ENCODE data around the gene ACTG1. TPM values are rescaled to one million over a fixed set of nuclear protein-coding genes. Genes with fewer than 3 reads are reported as not detected.
"Not testable (repeated sequence)": the region's sequence is repeated elsewhere in the genome, so short reads cannot be mapped to it uniquely, and the experiment has no call there.

ACTG1 gene
- total RNA-seq, 2 donors from 2014 or later, result 4,489 to 4,790 TPM

GRCh38 chr17:81532490-81533287 lies 20.1 kb upstream of the ACTG1 start:
- no peak overlapping the region for H3K9ac ChIP-seq (ENCODE audit: low read depth in 2 of 2, low read length in 2 of 2)
- peaks cover 38% of the 10 kb centered on the region for H3K27me3 ChIP-seq
- H3K4me1 ChIP-seq, result peaks cover 13% of the 10 kb centered on the region
- no peaks in the 10 kb centered on the region for H3K9me3 ChIP-seq
- DNase-seq, result no peak
- H3K4me3 ChIP-seq, result no peak overlapping the region
- TF ChIP-seq CTCF (IDR thresholded peaks at IDR 0.05), result no peak
- H3K36me3 ChIP-seq, result no peaks in the 10 kb centered on the region
- intact Hi-C loops (cut with DNase I), result no loop called here
- no peak overlapping the region for H3K27ac ChIP-seq

DNA sequence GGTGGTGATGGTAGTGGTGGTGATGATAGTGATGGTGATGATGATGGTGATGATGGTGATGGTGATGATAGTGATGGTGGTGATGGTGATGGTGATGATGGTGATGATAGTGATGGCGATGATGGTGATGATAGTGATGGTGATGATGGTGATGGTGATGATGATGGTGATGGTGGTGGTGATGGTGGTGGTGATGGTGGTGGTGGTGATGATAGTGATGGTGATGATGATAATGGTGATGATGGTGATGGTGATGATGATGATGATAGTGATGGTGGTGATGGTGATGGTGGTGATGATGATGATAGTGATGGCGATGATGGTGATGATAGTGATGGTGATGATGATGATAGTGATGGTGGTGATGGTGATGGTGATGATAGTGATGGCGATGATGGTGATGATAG lies 19.4 kb upstream of the ACTG1 start:
- peaks cover 38% of the 10 kb centered on the region for H3K27me3 ChIP-seq
- H3K9ac ChIP-seq (ENCODE audit: low read depth in 2 of 2, low read length in 2 of 2); H3K4me3 ChIP-seq; intact Hi-C loops (cut with DNase I); H3K27ac ChIP-seq; DNase-seq; H3K36me3 ChIP-seq; H3K4me1 ChIP-seq; H3K9me3 ChIP-seq: not testable (repeated sequence)

GRCh38 chr17:81531013-81531412 lies 18.4 kb upstream of the ACTG1 start:
- H3K36me3 ChIP-seq; DNase-seq; H3K4me1 ChIP-seq; H3K9ac ChIP-seq (ENCODE audit: low read depth in 2 of 2, low read length in 2 of 2); intact Hi-C loops (cut with DNase I); H3K4me3 ChIP-seq; H3K27ac ChIP-seq; H3K9me3 ChIP-seq: not testable (repeated sequence)
- peaks cover 38% of the 10 kb centered on the region for H3K27me3 ChIP-seq

DNA sequence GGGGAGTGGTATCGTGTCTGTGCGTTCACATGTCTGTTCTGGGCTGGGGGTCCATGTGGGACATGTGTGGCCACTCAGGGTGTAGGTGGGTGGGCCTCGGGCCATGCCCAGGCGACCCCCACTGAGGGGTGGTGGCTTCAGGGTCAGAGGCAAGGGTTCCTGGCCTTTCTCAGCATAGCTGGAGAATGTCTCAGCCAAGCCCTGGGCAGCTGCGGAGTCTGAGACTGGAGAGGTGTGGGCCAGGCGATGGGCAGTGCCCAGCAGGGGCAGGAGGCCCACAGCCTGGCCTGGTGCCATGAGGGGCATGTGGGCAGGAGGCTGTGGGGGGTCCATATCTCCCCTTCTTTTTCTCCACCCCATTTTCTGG lies 16.8 kb upstream of the ACTG1 start:
- DNase-seq, result no peak
- H3K36me3 ChIP-seq, result no peaks in the 10 kb centered on the region
- H3K4me3 ChIP-seq, result no peak overlapping the region
- TF ChIP-seq CTCF (IDR thresholded peaks at IDR 0.05), result no peak
- H3K9me3 ChIP-seq, result no peaks in the 10 kb centered on the region
- intact Hi-C loops (cut with DNase I), result no loop called here
- no peaks in the 10 kb centered on the region for H3K4me1 ChIP-seq
- peaks cover 41% of the 10 kb centered on the region for H3K27me3 ChIP-seq
- H3K9ac ChIP-seq (ENCODE audit: low read depth in 2 of 2, low read length in 2 of 2), result no peak overlapping the region
- no peak overlapping the region for H3K27ac ChIP-seq

- Histone ChIP-seq H3K9ac (ENCODE audit: low read depth in 2 of 2, low read length in 2 of 2) (no peak overlapping the region), H3K27me3 (peaks cover 41% of the 10 kb centered on the region), H3K4me3 (no peak overlapping the region), H3K27ac (no peak overlapping the region), H3K36me3 (no peaks in the 10 kb centered on the region), H3K4me1 (no peaks in the 10 kb centered on the region), H3K9me3 (no peaks in the 10 kb centered on the region)
- DNase-seq, result no peak
- TF ChIP-seq CTCF (IDR thresholded peaks at IDR 0.05), result no peak
- intact Hi-C loops (cut with DNase I), result no loop called here
Measured at GRCh38 chr17:81528651-81529436, 16.2 kb upstream of the ACTG1 start.

DNA sequence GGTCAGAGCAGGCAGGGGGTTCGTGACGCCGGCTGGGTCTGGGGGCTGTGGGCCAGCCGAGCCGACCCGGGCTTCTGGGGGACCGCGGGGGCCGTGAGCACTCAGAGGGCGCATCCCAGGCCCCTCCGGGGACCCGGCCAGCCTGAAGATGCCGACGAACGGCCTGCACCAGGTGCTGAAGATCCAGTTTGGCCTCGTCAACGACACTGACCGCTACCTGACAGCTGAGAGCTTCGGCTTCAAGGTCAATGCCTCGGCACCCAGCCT lies 15.7 kb upstream of the ACTG1 start:
- Histone ChIP-seq H3K36me3 (no peaks in the 10 kb centered on the region), H3K9me3 (no peaks in the 10 kb centered on the region), H3K27me3 (peaks cover 41% of the 10 kb centered on the region), H3K4me3 (no peak overlapping the region), H3K9ac (ENCODE audit: low read depth in 2 of 2, low read length in 2 of 2) (no peak overlapping the region), H3K4me1 (no peaks in the 10 kb centered on the region), H3K27ac (no peak overlapping the region)
- no peak for DNase-seq
- no peak for TF ChIP-seq CTCF (IDR thresholded peaks at IDR 0.05)
- intact Hi-C loops (cut with DNase I), result no loop called here

All from colonic mucosa (tissue), 4 donors.